Endothelial cell of hepatic sinusoid (primary cell): ENCODE measurements around the gene HIVEP2.

Experiments
- in situ Hi-C: cut with HindIII; loops from 2 replicates; pipeline ENCODE4 v1.10.0; 2017; ENCODE audit warnings: low sequenced_read_pairs

HIVEP2 gene

GRCh38 chr6:142823256-142823902 is 121.6 kb downstream of the HIVEP2 start:
- in situ Hi-C loops: no loop called here

GRCh38 chr6:142822842-142823241 is 122.1 kb downstream of the HIVEP2 start:
- in situ Hi-C loops: no loop called here

GRCh38 chr6:142822383-142822782 is 122.6 kb downstream of the HIVEP2 start:
- in situ Hi-C loops: no loop called here

GRCh38 chr6:142821860-142822259 is 123.1 kb downstream of the HIVEP2 start:
- in situ Hi-C loops: no loop called here

GRCh38 chr6:142821164-142821716 is 123.7 kb downstream of the HIVEP2 start:
- in situ Hi-C loops: no loop called here

GRCh38 chr6:142820338-142821051 is 124.5 kb downstream of the HIVEP2 start:
- in situ Hi-C loops: no loop called here

- in situ Hi-C loops: no loop called here
These were observed 125.2 kb downstream of the HIVEP2 start for GRCh38 chr6:142819603-142820337.

GRCh38 chr6:142816486-142816885 is 128.5 kb downstream of the HIVEP2 start:
- in situ Hi-C loops: no loop called here

GRCh38 chr6:142816031-142816430 is 128.9 kb downstream of the HIVEP2 start:
- in situ Hi-C loops: no loop called here

- in situ Hi-C loops: no loop called here
These were observed 133.1 kb downstream of the HIVEP2 start for GRCh38 chr6:142811923-142812322.

- in situ Hi-C loops: no loop called here
These were observed 133.9 kb downstream of the HIVEP2 start for GRCh38 chr6:142810952-142811514.

- in situ Hi-C loops: no loop called here
These were observed 135.0 kb downstream of the HIVEP2 start for GRCh38 chr6:142809947-142810346.

- in situ Hi-C loops: no loop called here
These were observed 136.4 kb downstream of the HIVEP2 start for GRCh38 chr6:142808405-142809061.

- in situ Hi-C loops: no loop called here
These were observed 139.9 kb downstream of the HIVEP2 start for GRCh38 chr6:142805042-142805441.

- in situ Hi-C loops: no loop called here
These were observed 140.5 kb downstream of the HIVEP2 start for GRCh38 chr6:142804490-142804889.

- in situ Hi-C loops: no loop called here
These were observed 141.4 kb downstream of the HIVEP2 start for GRCh38 chr6:142803495-142804058.

- in situ Hi-C loops: no loop called here
These were observed 141.9 kb downstream of the HIVEP2 start for GRCh38 chr6:142803032-142803431.

- in situ Hi-C loops: no loop called here
These were observed 142.9 kb downstream of the HIVEP2 start for GRCh38 chr6:142802124-142802523.

- in situ Hi-C loops: no loop called here
These were observed 144.7 kb downstream of the HIVEP2 start for GRCh38 chr6:142800240-142800639.

- in situ Hi-C loops: no loop called here
These were observed 145.3 kb downstream of the HIVEP2 start for GRCh38 chr6:142799639-142800038.
